Liver (tissue), 9 donors: Measurements from ENCODE around the gene MAP3K3. TPM values are rescaled to one million over a fixed set of nuclear protein-coding genes. Genes with fewer than 3 reads are reported as not detected.

Experiments
- DNase-seq: peaks from one replicate; pipeline ENCODE4 v3.0.0-alpha.2; 2017; ENCODE audit warnings: low spot score
- H3K27ac ChIP-seq, 2 donors: one replicate each; pipeline ENCODE4 v1.7.0; 2013; ENCODE audit warnings: inconsistent platforms in 2 of 2, low read length in 2 of 2, control low read depth in 1 of 2, low read depth in 1 of 2, mild to moderate bottlenecking in 1 of 2
- H3K27me3 ChIP-seq, 4 donors: one replicate each; pipeline versions ENCODE4 v1.6.1 to v1.7.0; 2013; ENCODE audit warnings: low read length in 3 of 4, inconsistent platforms in 1 of 4, mild to moderate bottlenecking in 1 of 4, moderate library complexity in 1 of 4; ENCODE audit not compliant: control insufficient read depth in 4 of 4, insufficient read depth in 4 of 4
- H3K36me3 ChIP-seq, 4 donors: one replicate each; pipeline versions ENCODE4 v1.6.1 to v1.7.0; 2013; ENCODE audit warnings: low read length in 3 of 4, mild to moderate bottlenecking in 3 of 4, low read depth in 1 of 4, moderate library complexity in 1 of 4; ENCODE audit not compliant: control insufficient read depth in 4 of 4, insufficient read depth in 3 of 4
- H3K4me1 ChIP-seq, 4 donors: one replicate each; pipeline versions ENCODE4 v1.6.1 to v1.7.0; 2013; ENCODE audit warnings: low read length in 3 of 4, mild to moderate bottlenecking in 3 of 4, moderate library complexity in 1 of 4; ENCODE audit not compliant: control insufficient read depth in 4 of 4, insufficient read depth in 4 of 4
- H3K4me3 ChIP-seq, 3 donors: one replicate each; pipeline versions ENCODE4 v1.6.1 to v1.7.0; 2013; ENCODE audit warnings: low read length in 3 of 3, control low read depth in 1 of 3, low read depth in 1 of 3, mild to moderate bottlenecking in 1 of 3
- H3K9ac ChIP-seq, 2 donors: one replicate each; pipeline ENCODE4 v1.7.0; 2013; ENCODE audit warnings: low read length in 2 of 2, mild to moderate bottlenecking in 2 of 2, moderate library complexity in 2 of 2, control low read depth in 1 of 2, low read depth in 1 of 2
- H3K9me3 ChIP-seq, 4 donors: one replicate each; pipeline versions ENCODE4 v1.6.1 to v1.7.0; 2013; ENCODE audit warnings: low read length in 3 of 4; ENCODE audit not compliant: control insufficient read depth in 4 of 4
- CTCF ChIP-seq: fragments of 150-350 bp; IDR thresholded peaks from 2 replicates; pipeline ENCODE4 v1.5.1; 2017; ENCODE audit warnings: improper control_type of control experiment, low read depth, low read length; ENCODE audit not compliant: missing input control
- EGR1 ChIP-seq, 2 donors: IDR thresholded peaks; 2 replicates each; pipeline ENCODE4 v1.6.1; 2016 to 2018; ENCODE audit warnings: antibody characterized with exemption in 2 of 2, low read depth in 2 of 2
- FOXA2 ChIP-seq: IDR thresholded peaks from 2 replicates; pipeline ENCODE4 v1.6.1; 2016; ENCODE audit warnings: antibody characterized with exemption
- HNF4G ChIP-seq: IDR thresholded peaks from 2 replicates; pipeline ENCODE4 v1.6.1; 2016; ENCODE audit warnings: antibody characterized with exemption
- JUND ChIP-seq, 2 donors: IDR thresholded peaks; 2 replicates each; pipeline ENCODE4 v1.6.1; 2016; ENCODE audit warnings: antibody characterized with exemption in 2 of 2
- NR2F2 ChIP-seq: IDR thresholded peaks from 2 replicates; pipeline ENCODE4 v1.6.1; 2016; ENCODE audit warnings: antibody characterized with exemption
- RAD21 ChIP-seq, 2 donors: IDR thresholded peaks; 2 replicates each; pipeline ENCODE4 v1.6.1; 2016; ENCODE audit warnings: antibody characterized with exemption in 2 of 2, mild to moderate bottlenecking in 2 of 2
- REST ChIP-seq: IDR thresholded peaks from 2 replicates; pipeline ENCODE4 v1.6.1; 2016; ENCODE audit warnings: antibody characterized with exemption, mild to moderate bottlenecking
- SP1 ChIP-seq: IDR thresholded peaks from 2 replicates; pipeline ENCODE4 v1.6.1; 2018; ENCODE audit warnings: antibody characterized with exemption, mild to moderate bottlenecking
- whole genome bisulfite sequencing: extraction: QIAGEN DNeasy Blood & Tissue Kit; methylation state at CpG from one replicate; pipeline ENCODE4 v1.1.7; 2013; 5-methylcytosine and 5-hydroxymethylcytosine counted together
- polyA plus RNA-seq, 2 donors: library from polyadenylated mRNA; stranded (reverse) in 1 of 2; unstranded in 1 of 2; fragments of 200-250 nt in 1 of 2; fragments of >200 nt in 1 of 2; fragmentation: Nextera tagmentation in 1 of 2; extraction: Ambion mirVana in 1 of 2; gene quantifications; one replicate each; pipeline versions ENCODE4 v1.2.1 to v1.2.3, GENCODE V29; 2013 to 2015
- total RNA-seq, 2 donors: library from RNA; depleted of rRNA; stranded (reverse); fragments of >200 nt; gene quantifications; one replicate each; pipeline ENCODE4 v1.2.3, GENCODE V29; 2014
- TF ChIP-seq, protein P1 (sequence below): IDR thresholded peaks from 2 replicates; pipeline ENCODE4 v1.6.1; 2016; ENCODE audit warnings: antibody characterized with exemption
- donor health status: healthy.
- donor health status: healthy.
- donor health status: healthy.
- donor health status: healthy.
- donor health status: healthy.

MAP3K3 gene
- total and polyA plus RNA-seq, 4 donors: 3.9 to 28.7 (median 11.0) TPM

DNA sequence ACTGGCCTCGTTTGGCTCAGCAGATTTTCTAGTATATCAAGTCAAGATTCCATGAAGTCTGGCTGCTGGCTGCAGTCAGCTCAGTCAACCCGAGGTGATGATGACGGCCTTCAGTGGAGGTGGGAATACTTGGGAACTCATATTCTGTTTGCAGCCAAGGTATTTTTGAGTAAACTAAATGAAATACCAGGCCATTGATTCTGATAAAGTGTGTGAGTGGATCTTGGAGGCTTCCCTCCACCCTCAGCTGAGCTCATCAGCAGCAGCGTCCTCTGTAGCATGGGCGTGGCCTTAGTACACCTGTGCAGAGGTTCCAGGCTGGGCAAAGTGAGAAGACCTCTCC, 43.5 kb upstream of the MAP3K3 start:
- H3K4me1 ChIP-seq: no peaks in the 10 kb centered on the region
- no peaks in the 10 kb centered on the region for H3K9me3 ChIP-seq
- H3K36me3 ChIP-seq: peaks cover 0 to 31% (median 20%) of the 10 kb centered on the region in 4 donors
- no peak overlapping the region for H3K27ac ChIP-seq
- DNase-seq: no peak
- H3K4me3 ChIP-seq: no peak overlapping the region
- H3K27me3 ChIP-seq: no peaks in the 10 kb centered on the region
- TF ChIP-seq RAD21 (IDR thresholded peaks at IDR 0.05) (no peak), CTCF (no peak), EGR1 (IDR thresholded peaks at IDR 0.05; ENCODE audit: low read depth in 2 of 2) (no peak), REST (no peak), FOXA2 (no peak)
- 81% methylated on average over 5 of the region's 5 CpGs for WGBS
- H3K9ac ChIP-seq: no peak overlapping the region

- Histone ChIP-seq H3K27ac (no peak overlapping the region), H3K4me1 (no peaks in the 10 kb centered on the region), H3K9ac (no peak overlapping the region), H3K9me3 (no peaks in the 10 kb centered on the region), H3K36me3 (peaks cover 0 to 35% (median 22%) of the 10 kb centered on the region in 4 donors), H3K27me3 (no peaks in the 10 kb centered on the region), H3K4me3 (no peak overlapping the region)
- no peak for DNase-seq
- TF ChIP-seq, protein P1, sequence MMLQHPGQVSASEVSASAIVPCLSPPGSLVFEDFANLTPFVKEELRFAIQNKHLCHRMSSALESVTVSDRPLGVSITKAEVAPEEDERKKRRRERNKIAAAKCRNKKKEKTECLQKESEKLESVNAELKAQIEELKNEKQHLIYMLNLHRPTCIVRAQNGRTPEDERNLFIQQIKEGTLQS: no peak
- 79% methylated on average over 11 of the region's 11 CpGs for WGBS
Observed at GRCh38 chr17:63579633-63580032, 42.6 kb upstream of the MAP3K3 start.

DNA sequence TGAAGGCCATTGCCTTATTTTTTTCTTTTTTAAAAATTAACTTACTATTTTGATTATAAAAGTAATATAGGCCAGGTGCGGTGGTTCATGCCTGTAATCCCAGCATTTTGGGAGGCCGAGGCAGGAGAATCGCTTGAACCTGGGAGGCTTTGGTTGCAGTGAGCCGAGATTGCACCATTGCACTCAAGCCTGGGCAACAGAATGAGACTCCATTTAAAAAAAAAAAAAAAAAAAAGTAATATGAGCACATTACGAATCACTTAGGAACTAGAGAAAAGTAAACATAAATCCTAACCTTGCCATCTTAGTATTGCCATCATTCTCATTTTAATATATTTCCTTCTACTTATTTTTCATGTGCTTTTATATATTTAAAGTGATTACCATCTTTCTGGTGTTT, 34.4 kb upstream of the MAP3K3 start:
- Histone ChIP-seq H3K9me3 (no peaks in the 10 kb centered on the region), H3K9ac (no peak overlapping the region), H3K27ac (no peak overlapping the region), H3K4me3 (no peak overlapping the region), H3K27me3 (no peaks in the 10 kb centered on the region), H3K4me1 (no peaks in the 10 kb centered on the region), H3K36me3 (peaks cover 5 to 72% (median 44%) of the 10 kb centered on the region in 4 donors)
- DNase-seq: no peak
- 97% methylated on average over 5 of the region's 5 CpGs for WGBS
- TF ChIP-seq HNF4G (no peak), RAD21 (IDR thresholded peaks at IDR 0.05) (no peak), SP1 (no peak), JUND (IDR thresholded peaks at IDR 0.05) (no peak), NR2F2 (no peak)
